ENCODE measurements around the gene SGMS1.
"Not testable (repeated sequence)": the region's sequence is repeated elsewhere in the genome, so short reads cannot be mapped to it uniquely, and the experiment has no call there.

The SGMS1 gene

GRCh38 chr10:50552771-50553535 is 70.8 kb downstream of the SGMS1 start:
- no peak overlapping the region for H3K27ac ChIP-seq (ENCODE audit: low read depth, low read length)
- H3K27me3 ChIP-seq (ENCODE audit: insufficient read depth, low read length): no peaks in the 10 kb centered on the region
- WGBS: 79% methylated on average over 3 of the region's 4 CpGs
- no peak overlapping the region for H3K4me3 ChIP-seq (ENCODE audit: low read length)
- H3K4me1 ChIP-seq (ENCODE audit: insufficient read depth, low read length): peaks cover 35% of the 10 kb centered on the region
- no peak overlapping the region for H3K9ac ChIP-seq (ENCODE audit: low read depth, low read length)
- no peaks in the 10 kb centered on the region for H3K36me3 ChIP-seq (ENCODE audit: insufficient read depth, low read length)
- H3K9me3 ChIP-seq (ENCODE audit: insufficient read depth, low read depth, low read length): no peaks in the 10 kb centered on the region

GRCh38 chr10:50552308-50552707 is 71.4 kb downstream of the SGMS1 start:
- Histone ChIP-seq H3K9me3 (ENCODE audit: insufficient read depth, low read depth, low read length) (no peaks in the 10 kb centered on the region), H3K4me1 (ENCODE audit: insufficient read depth, low read length) (peaks cover 35% of the 10 kb centered on the region), H3K9ac (ENCODE audit: low read depth, low read length) (no peak overlapping the region), H3K27me3 (ENCODE audit: insufficient read depth, low read length) (no peaks in the 10 kb centered on the region), H3K36me3 (ENCODE audit: insufficient read depth, low read length) (no peaks in the 10 kb centered on the region), H3K4me3 (ENCODE audit: low read length) (no peak overlapping the region), H3K27ac (ENCODE audit: low read depth, low read length) (no peak overlapping the region)
- WGBS: 96% methylated on average over 4 of the region's 4 CpGs

GRCh38 chr10:50551894-50552293 is 71.9 kb downstream of the SGMS1 start:
- Histone ChIP-seq H3K9me3 (ENCODE audit: insufficient read depth, low read depth, low read length) (no peaks in the 10 kb centered on the region), H3K27me3 (ENCODE audit: insufficient read depth, low read length) (no peaks in the 10 kb centered on the region), H3K27ac (ENCODE audit: low read depth, low read length) (no peak overlapping the region), H3K9ac (ENCODE audit: low read depth, low read length) (no peak overlapping the region), H3K4me1 (ENCODE audit: insufficient read depth, low read length) (peaks cover 35% of the 10 kb centered on the region), H3K4me3 (ENCODE audit: low read length) (no peak overlapping the region), H3K36me3 (ENCODE audit: insufficient read depth, low read length) (no peaks in the 10 kb centered on the region)
- WGBS: 100% methylated on average over 1 of the region's 2 CpGs

- H3K4me3 ChIP-seq (ENCODE audit: low read length): no peak overlapping the region
- no peak overlapping the region for H3K9ac ChIP-seq (ENCODE audit: low read depth, low read length)
- no peaks in the 10 kb centered on the region for H3K36me3 ChIP-seq (ENCODE audit: insufficient read depth, low read length)
- no peaks in the 10 kb centered on the region for H3K9me3 ChIP-seq (ENCODE audit: insufficient read depth, low read depth, low read length)
- peak overlapping the region; percentile 39; the same call in 1 of the 2 replicates for H3K27ac ChIP-seq (ENCODE audit: low read depth, low read length)
- WGBS: 67% methylated on average over 4 of the region's 4 CpGs
- H3K4me1 ChIP-seq (ENCODE audit: insufficient read depth, low read length): peaks cover 34% of the 10 kb centered on the region
- no peaks in the 10 kb centered on the region for H3K27me3 ChIP-seq (ENCODE audit: insufficient read depth, low read length)
Observed at GRCh38 chr10:50550291-50550839, 73.4 kb downstream of the SGMS1 start.

GRCh38 chr10:50549186-50549585 is 74.6 kb downstream of the SGMS1 start:
- not testable (repeated sequence) for H3K27ac ChIP-seq (ENCODE audit: low read depth, low read length); H3K9ac ChIP-seq (ENCODE audit: low read depth, low read length); H3K9me3 ChIP-seq (ENCODE audit: insufficient read depth, low read depth, low read length); H3K27me3 ChIP-seq (ENCODE audit: insufficient read depth, low read length); H3K4me3 ChIP-seq (ENCODE audit: low read length); H3K36me3 ChIP-seq (ENCODE audit: insufficient read depth, low read length)
- WGBS: 100% methylated on average over 3 of the region's 3 CpGs
- H3K4me1 ChIP-seq (ENCODE audit: insufficient read depth, low read length): peaks cover 38% of the 10 kb centered on the region

- not testable (repeated sequence) for H3K27ac ChIP-seq (ENCODE audit: low read depth, low read length); H3K36me3 ChIP-seq (ENCODE audit: insufficient read depth, low read length); H3K9ac ChIP-seq (ENCODE audit: low read depth, low read length); H3K9me3 ChIP-seq (ENCODE audit: insufficient read depth, low read depth, low read length); H3K27me3 ChIP-seq (ENCODE audit: insufficient read depth, low read length); H3K4me3 ChIP-seq (ENCODE audit: low read length)
- H3K4me1 ChIP-seq (ENCODE audit: insufficient read depth, low read length): peaks cover 38% of the 10 kb centered on the region
- 91% methylated on average over 1 of the region's 1 CpG for WGBS
Observed at GRCh38 chr10:50548481-50548880, 75.3 kb downstream of the SGMS1 start.

GRCh38 chr10:50546287-50546686 is 77.5 kb downstream of the SGMS1 start:
- not testable (repeated sequence) for H3K36me3 ChIP-seq (ENCODE audit: insufficient read depth, low read length); H3K9me3 ChIP-seq (ENCODE audit: insufficient read depth, low read depth, low read length); H3K27me3 ChIP-seq (ENCODE audit: insufficient read depth, low read length); H3K9ac ChIP-seq (ENCODE audit: low read depth, low read length); H3K4me3 ChIP-seq (ENCODE audit: low read length); H3K27ac ChIP-seq (ENCODE audit: low read depth, low read length)
- 100% methylated on average over 1 of the region's 1 CpG for WGBS
- H3K4me1 ChIP-seq (ENCODE audit: insufficient read depth, low read length): peaks cover 36% of the 10 kb centered on the region

- Histone ChIP-seq H3K27ac (ENCODE audit: low read depth, low read length) (no peak overlapping the region), H3K9ac (ENCODE audit: low read depth, low read length) (no peak overlapping the region), H3K4me1 (ENCODE audit: insufficient read depth, low read length) (peaks cover 33% of the 10 kb centered on the region), H3K36me3 (ENCODE audit: insufficient read depth, low read length) (no peaks in the 10 kb centered on the region), H3K27me3 (ENCODE audit: insufficient read depth, low read length) (no peaks in the 10 kb centered on the region), H3K4me3 (ENCODE audit: low read length) (no peak overlapping the region), H3K9me3 (ENCODE audit: insufficient read depth, low read depth, low read length) (no peaks in the 10 kb centered on the region)
- WGBS: 75% methylated on average over 1 of the region's 1 CpG
Observed at GRCh38 chr10:50545846-50546245, 77.9 kb downstream of the SGMS1 start.

GRCh38 chr10:50544857-50545429 is 78.8 kb downstream of the SGMS1 start:
- H3K27me3 ChIP-seq (ENCODE audit: insufficient read depth, low read length): no peaks in the 10 kb centered on the region
- H3K36me3 ChIP-seq (ENCODE audit: insufficient read depth, low read length): no peaks in the 10 kb centered on the region
- peaks cover 24% of the 10 kb centered on the region for H3K4me1 ChIP-seq (ENCODE audit: insufficient read depth, low read length)
- H3K4me3 ChIP-seq (ENCODE audit: low read length): no peak overlapping the region
- WGBS: 71% methylated on average over 4 of the region's 6 CpGs
- H3K9ac ChIP-seq (ENCODE audit: low read depth, low read length): no peak overlapping the region
- H3K9me3 ChIP-seq (ENCODE audit: insufficient read depth, low read depth, low read length): no peaks in the 10 kb centered on the region
- H3K27ac ChIP-seq (ENCODE audit: low read depth, low read length): peak overlapping the region; percentile 41; the same call in 1 of the 2 replicates

- Histone ChIP-seq H3K9me3 (ENCODE audit: insufficient read depth, low read depth, low read length) (no peaks in the 10 kb centered on the region), H3K27ac (ENCODE audit: low read depth, low read length) (no peak overlapping the region), H3K27me3 (ENCODE audit: insufficient read depth, low read length) (no peaks in the 10 kb centered on the region), H3K36me3 (ENCODE audit: insufficient read depth, low read length) (no peaks in the 10 kb centered on the region), H3K9ac (ENCODE audit: low read depth, low read length) (no peak overlapping the region), H3K4me3 (ENCODE audit: low read length) (no peak overlapping the region), H3K4me1 (ENCODE audit: insufficient read depth, low read length) (peaks cover 20% of the 10 kb centered on the region)
- 83% methylated on average over 3 of the region's 3 CpGs for WGBS
Observed at GRCh38 chr10:50544095-50544856, 79.5 kb downstream of the SGMS1 start.

GRCh38 chr10:50542871-50543270 is 80.9 kb downstream of the SGMS1 start:
- peaks cover 20% of the 10 kb centered on the region for H3K4me1 ChIP-seq (ENCODE audit: insufficient read depth, low read length)
- no peaks in the 10 kb centered on the region for H3K27me3 ChIP-seq (ENCODE audit: insufficient read depth, low read length)

More at GRCh38 chr10:50542871-50543270, 80.9 kb downstream of the SGMS1 start:
- Histone ChIP-seq H3K9me3 (ENCODE audit: insufficient read depth, low read depth, low read length) (no peaks in the 10 kb centered on the region), H3K9ac (ENCODE audit: low read depth, low read length) (no peak overlapping the region), H3K27ac (ENCODE audit: low read depth, low read length) (no peak overlapping the region), H3K36me3 (ENCODE audit: insufficient read depth, low read length) (no peaks in the 10 kb centered on the region), H3K4me3 (ENCODE audit: low read length) (no peak overlapping the region)
